RWPE1 (cell line): ENCODE measurements around the gene WEE1.

Experiments used
- CTCF ChIA-PET: fragments of 350-600 bp; sonication (Branson Sonifier 250); formaldehyde crosslinking; extraction: SDS; loops from one replicate; lab custom pipeline; 2021; lab: Yijun Ruan, JAX
- POLR2A ChIA-PET: fragments of 400-600 bp; formaldehyde crosslinking; extraction: SDS; loops from one replicate; lab custom pipeline; 2020; ENCODE audit warnings: antibody characterized with exemption; ENCODE audit not compliant: low non-redundant PET; lab: Yijun Ruan, JAX
- DNase-seq: peaks from one replicate; pipeline ENCODE4 v3.0.0; 2012; ENCODE audit warnings: low spot score
- H3K27ac ChIP-seq: fragments of 450-650 bp; 2 replicates; pipeline ENCODE4 v1.5.1; 2017
- CTCF ChIP-seq: fragments of 450-650 bp; conservative IDR thresholded peaks from 2 replicates; pipeline ENCODE4 v1.5.1; 2017; ENCODE audit warnings: low read depth, mild to moderate bottlenecking

Gene WEE1

GRCh38 chr11:9562716-9563115, 10.8 kb upstream of the WEE1 start:
- TF ChIP-seq CTCF = no peak
- ChIA-PET CTCF (interaction anchor here (1.2 kb wide), 1 partner anchor 28 kb away, joined by 10 read pairs; no protein-coding TSS in a partner anchor), POLR2A (no interaction called here)
- no peak for DNase-seq
- H3K27ac ChIP-seq = no peak overlapping the region

- peak overlapping the region; percentile 29; the same call in 1 of the 2 replicates for H3K27ac ChIP-seq
- no peak for DNase-seq
- TF ChIP-seq CTCF = no peak
- CTCF ChIA-PET = interaction anchor here (1.2 kb wide), 1 partner anchor 28 kb away, joined by 10 read pairs; no protein-coding TSS in a partner anchor
- POLR2A ChIA-PET = no interaction called here
Observed at GRCh38 chr11:9563196-9563730, 10.2 kb upstream of the WEE1 start.

- ChIA-PET POLR2A (no interaction called here), CTCF (interaction anchor here (0.7 to 1.5 kb wide), 2 partner anchors 31 to 48 kb away, joined by 4 to 6 read pairs; no protein-coding TSS in a partner anchor)
- peak; percentile 94 for DNase-seq
- H3K27ac ChIP-seq = no peak overlapping the region
- TF ChIP-seq CTCF = no peak
Observed at GRCh38 chr11:9565822-9566560, 7.5 kb upstream of the WEE1 start.

GRCh38 chr11:9566561-9567063, 6.9 kb upstream of the WEE1 start:
- H3K27ac ChIP-seq = no peak overlapping the region
- no peak for TF ChIP-seq CTCF
- DNase-seq = no peak
- ChIA-PET POLR2A (no interaction called here), CTCF (interaction anchor here (1.5 kb wide), 1 partner anchor 32 kb away, joined by 6 read pairs; no protein-coding TSS in a partner anchor)

GRCh38 chr11:9567401-9567800, 6.1 kb upstream of the WEE1 start:
- peak overlapping the region; percentile 92 for H3K27ac ChIP-seq
- CTCF ChIA-PET = interaction anchor here (0.9 kb wide), 1 partner anchor 192 kb away, joined by 3 read pairs; no protein-coding TSS in a partner anchor
- DNase-seq = no peak
- TF ChIP-seq CTCF = no peak
- POLR2A ChIA-PET = no interaction called here

- ChIA-PET POLR2A (no interaction called here), CTCF (interaction anchor here (0.6 kb wide), 1 partner anchor 38 kb away, joined by 4 read pairs; no protein-coding TSS in a partner anchor)
- DNase-seq = no peak
- peak overlapping the region; percentile 92 for H3K27ac ChIP-seq
- TF ChIP-seq CTCF = no peak
Observed at GRCh38 chr11:9568161-9568853, 5.2 kb upstream of the WEE1 start.
